Measurements from ENCODE around the gene USP8.
"Not testable (repeated sequence)": the region's sequence is repeated elsewhere in the genome, so short reads cannot be mapped to it uniquely, and the experiment has no call there.

USP8 gene

GRCh38 chr15:50424066-50424890, at the start of gene USP8:
Gene USP8 (plus strand): TSS chr15:50424405. CDS start chr15:50439074, 14,669 bp downstream.
- DNase-seq (ENCODE audit: low read depth), result peak; percentile 94

GRCh38 chr15:50377867-50378751, 46.1 kb upstream of the USP8 start:
- no peak for DNase-seq (ENCODE audit: low read depth)

GRCh38 chr15:50378776-50379175, 45.4 kb upstream of the USP8 start:
- DNase-seq (ENCODE audit: low read depth), result no peak

- DNase-seq (ENCODE audit: low read depth), result not testable (repeated sequence)
These were observed 44.8 kb upstream of the USP8 start for GRCh38 chr15:50379413-50379812.

- no peak for DNase-seq (ENCODE audit: low read depth)
These were observed 44.1 kb upstream of the USP8 start for GRCh38 chr15:50380089-50380488.

GRCh38 chr15:50381438-50381837, 42.8 kb upstream of the USP8 start:
- no peak for DNase-seq (ENCODE audit: low read depth)

- DNase-seq (ENCODE audit: low read depth), result not testable (repeated sequence)
These were observed 41.8 kb upstream of the USP8 start for GRCh38 chr15:50382408-50382807.

- no peak for DNase-seq (ENCODE audit: low read depth)
These were observed 33.5 kb upstream of the USP8 start for GRCh38 chr15:50390554-50391264.

GRCh38 chr15:50391561-50391960, 32.6 kb upstream of the USP8 start:
- not testable (repeated sequence) for DNase-seq (ENCODE audit: low read depth)

- DNase-seq (ENCODE audit: low read depth), result no peak
These were observed 12.3 kb upstream of the USP8 start for GRCh38 chr15:50411870-50412269.

- no peak for DNase-seq (ENCODE audit: low read depth)
These were observed 9.6 kb upstream of the USP8 start for GRCh38 chr15:50414624-50415023.

- no peak for DNase-seq (ENCODE audit: low read depth)
These were observed 8.3 kb upstream of the USP8 start for GRCh38 chr15:50415752-50416404.

GRCh38 chr15:50416890-50417289, 7.3 kb upstream of the USP8 start:
- no peak for DNase-seq (ENCODE audit: low read depth)

- no peak for DNase-seq (ENCODE audit: low read depth)
These were observed 6.1 kb upstream of the USP8 start for GRCh38 chr15:50418041-50418583.

GRCh38 chr15:50425219-50425618, 1.0 kb downstream of the USP8 start:
- no peak for DNase-seq (ENCODE audit: low read depth)

- not testable (repeated sequence) for DNase-seq (ENCODE audit: low read depth)
These were observed 1.6 kb downstream of the USP8 start for GRCh38 chr15:50425678-50426246.

- no peak for DNase-seq (ENCODE audit: low read depth)
These were observed 2.2 kb downstream of the USP8 start for GRCh38 chr15:50426428-50426827.

- DNase-seq (ENCODE audit: low read depth), result peak; percentile 20
These were observed 7.0 kb downstream of the USP8 start for GRCh38 chr15:50431204-50431603.

- no peak for DNase-seq (ENCODE audit: low read depth)
These were observed 8.0 kb downstream of the USP8 start for GRCh38 chr15:50432230-50432629.

- no peak for DNase-seq (ENCODE audit: low read depth)
These were observed 11.6 kb downstream of the USP8 start for GRCh38 chr15:50435772-50436171.

- DNase-seq (ENCODE audit: low read depth), result no peak
These were observed 14.0 kb downstream of the USP8 start for GRCh38 chr15:50438251-50438650.
